PC-9 (cell line): ENCODE measurements around the gene HHAT. TPM values are rescaled to one million over a fixed set of nuclear protein-coding genes. Genes with fewer than 3 reads are reported as not detected.

ENCODE experiments used
- BruUV-seq: library from RNA; stranded (reverse); fragments of 400-500 nt; replicated peaks from 2 replicates; lab custom pipeline; 2021; lab: Mats Ljungman, UMichigan
- CTCF ChIA-PET: fragments of 300-600 bp; sonication (Branson Sonifier 250); formaldehyde crosslinking; loops from one replicate; lab custom pipeline; 2022; ENCODE audit warnings: antibody characterized with exemption; lab: Charles Lee
- POLR2A ChIA-PET: fragments of 300-600 bp; sonication (Branson Sonifier 250); formaldehyde crosslinking; loops from one replicate; lab custom pipeline; 2022; ENCODE audit warnings: antibody characterized with exemption; ENCODE audit not compliant: unreplicated experiment; lab: Charles Lee
- DNase-seq, 2 experiments: peaks; one replicate each; pipeline versions ENCODE4 v3.0.0 to v3.0.0-alpha.2; 2015 to 2022; ENCODE audit warnings: mixed read lengths in 1 of 2
- H2AFZ ChIP-seq: fragments of 200-600 bp; sonication (generic); 2 replicates; pipeline ENCODE4 v1.8.1; 2017; ENCODE audit warnings: antibody characterized with exemption
- H3F3A ChIP-seq: fragments of 200-600 bp; sonication (generic); 2 replicates; pipeline ENCODE4 v1.8.1; 2017; ENCODE audit warnings: antibody characterized with exemption, mild to moderate bottlenecking, low read depth; ENCODE audit not compliant: insufficient read depth
- H3K27ac ChIP-seq: fragments of 200-600 bp; sonication (generic); 2 replicates; pipeline ENCODE4 v1.6.1; 2016; ENCODE audit warnings: mixed run types
- H3K27me3 ChIP-seq: fragments of 200-600 bp; sonication (generic); 2 replicates; pipeline ENCODE4 v1.6.1; 2016; ENCODE audit warnings: low read depth, mixed run types; ENCODE audit not compliant: insufficient read depth
- H3K36me3 ChIP-seq: fragments of 200-600 bp; sonication (generic); 2 replicates; pipeline ENCODE4 v1.6.1; 2016; ENCODE audit warnings: low read depth, mixed run types
- H3K4me1 ChIP-seq: fragments of 200-600 bp; sonication (generic); replicated peaks from 2 replicates; pipeline ENCODE4 v1.6.1; 2016; ENCODE audit warnings: mixed run types; ENCODE audit not compliant: insufficient read depth
- H3K4me2 ChIP-seq: fragments of 200-600 bp; sonication (generic); 2 replicates; pipeline ENCODE4 v1.6.1; 2017; ENCODE audit warnings: mixed run types
- H3K4me3 ChIP-seq: fragments of 200-600 bp; sonication (generic); 2 replicates; pipeline ENCODE4 v1.6.1; 2016; ENCODE audit warnings: mixed run types
- H3K79me2 ChIP-seq: fragments of 200-600 bp; sonication (generic); 2 replicates; pipeline ENCODE4 v1.6.1; 2017; ENCODE audit warnings: low read depth, mixed run types
- H3K9me2 ChIP-seq: fragments of 200-600 bp; sonication (generic); 2 replicates; pipeline ENCODE4 v1.8.1; 2017; ENCODE audit warnings: mild to moderate bottlenecking; ENCODE audit not compliant: insufficient read depth
- H3K9me3 ChIP-seq: fragments of 200-600 bp; sonication (generic); 2 replicates; pipeline ENCODE4 v1.8.1; 2016; ENCODE audit warnings: low read depth; ENCODE audit not compliant: insufficient read depth
- H4K20me1 ChIP-seq: fragments of 200-600 bp; sonication (generic); 2 replicates; pipeline ENCODE4 v1.8.1; 2017; ENCODE audit not compliant: insufficient read depth
- EZH2 ChIP-seq: fragments of 200-600 bp; sonication (generic); IDR thresholded peaks from 2 replicates; pipeline ENCODE4 v1.8.0; 2017; ENCODE audit warnings: antibody characterized with exemption, low read depth
- intact Hi-C: fragments of 100-400 bp; cut with micrococcal nuclease; formaldehyde crosslinking; loops from one replicate; pipeline ENCODE4 v1.10.0; 2022; ENCODE audit not compliant: unreplicated experiment
- total RNA-seq: library from RNA; stranded (reverse); gene quantifications from 2 replicates; pipeline ENCODE4 v1.2.3, GENCODE V29; 2021
- TF ChIP-seq, protein P1 (sequence below): fragments of 200-600 bp; sonication (generic); conservative IDR thresholded peaks from 2 replicates; pipeline ENCODE4 v1.6.1; 2017; ENCODE audit warnings: mixed run types, antibody characterized with exemption, mild to moderate bottlenecking, moderate library complexity

The HHAT gene
- total RNA-seq, 1 experiment from 2014 or later: 5.3 TPM

DNA sequence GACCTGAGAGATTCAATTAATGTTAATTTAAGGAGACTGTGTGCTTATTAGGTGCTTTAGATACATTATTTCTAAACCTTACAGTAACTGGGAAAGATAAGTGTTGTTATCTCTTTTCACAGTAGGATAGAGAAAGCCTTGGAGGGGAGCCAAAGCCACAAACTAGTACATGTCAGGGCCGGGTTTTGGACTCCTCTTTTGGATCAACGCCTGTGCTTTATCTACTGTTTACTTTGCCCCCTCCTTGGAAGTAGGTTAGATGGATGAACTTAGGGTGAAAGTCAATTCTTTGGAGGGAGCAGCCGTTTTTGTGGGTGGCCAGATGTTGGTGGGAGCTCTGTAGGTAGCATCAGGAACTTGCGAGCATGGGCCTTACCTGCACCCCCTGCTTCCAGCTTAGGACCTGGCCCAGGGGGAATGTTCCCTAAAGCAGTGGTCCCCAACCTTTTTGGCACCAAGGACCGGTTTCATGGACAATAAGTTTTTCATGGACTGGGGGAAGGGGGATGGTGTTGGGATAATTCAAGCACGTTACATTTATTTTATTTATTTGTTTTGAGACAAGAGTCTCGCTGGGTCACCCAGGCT, 1.7 kb downstream of the HHAT start:
- ChIA-PET CTCF (no interaction called here), POLR2A (no interaction called here)
- intact Hi-C loops: no loop called here
- peaks cover 18% of the 10 kb centered on the region; the same call in 1 of the 2 replicates for H3K4me1 ChIP-seq
- BruUV-seq: no TSS peak
- no peak overlapping the region for H3K27ac ChIP-seq
- DNase-seq: no peak
- no peaks in the 10 kb centered on the region for H3K36me3 ChIP-seq
- no peaks in the 10 kb centered on the region for H3K9me2 ChIP-seq
- no peaks in the 10 kb centered on the region for H3K9me3 ChIP-seq
- H3K27me3 ChIP-seq: no peaks in the 10 kb centered on the region
- H2AFZ ChIP-seq: peak overlapping the region; percentile 99; the same call in 1 of the 2 replicates
- H3K4me2 ChIP-seq: peak overlapping the region; percentile 99
- no peaks in the 10 kb centered on the region for H3K79me2 ChIP-seq
- TF ChIP-seq, protein P1, sequence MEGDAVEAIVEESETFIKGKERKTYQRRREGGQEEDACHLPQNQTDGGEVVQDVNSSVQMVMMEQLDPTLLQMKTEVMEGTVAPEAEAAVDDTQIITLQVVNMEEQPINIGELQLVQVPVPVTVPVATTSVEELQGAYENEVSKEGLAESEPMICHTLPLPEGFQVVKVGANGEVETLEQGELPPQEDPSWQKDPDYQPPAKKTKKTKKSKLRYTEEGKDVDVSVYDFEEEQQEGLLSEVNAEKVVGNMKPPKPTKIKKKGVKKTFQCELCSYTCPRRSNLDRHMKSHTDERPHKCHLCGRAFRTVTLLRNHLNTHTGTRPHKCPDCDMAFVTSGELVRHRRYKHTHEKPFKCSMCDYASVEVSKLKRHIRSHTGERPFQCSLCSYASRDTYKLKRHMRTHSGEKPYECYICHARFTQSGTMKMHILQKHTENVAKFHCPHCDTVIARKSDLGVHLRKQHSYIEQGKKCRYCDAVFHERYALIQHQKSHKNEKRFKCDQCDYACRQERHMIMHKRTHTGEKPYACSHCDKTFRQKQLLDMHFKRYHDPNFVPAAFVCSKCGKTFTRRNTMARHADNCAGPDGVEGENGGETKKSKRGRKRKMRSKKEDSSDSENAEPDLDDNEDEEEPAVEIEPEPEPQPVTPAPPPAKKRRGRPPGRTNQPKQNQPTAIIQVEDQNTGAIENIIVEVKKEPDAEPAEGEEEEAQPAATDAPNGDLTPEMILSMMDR: no peak
- TF ChIP-seq EZH2: no peak
- no peaks in the 10 kb centered on the region for H4K20me1 ChIP-seq
- H3K4me3 ChIP-seq: 0 out of 2 replicates have a peak overlapping the region, but pooled peaks have one; percentile 95
- H3F3A ChIP-seq: peaks cover 17% of the 10 kb centered on the region; the same call in 1 of the 2 replicates

DNA sequence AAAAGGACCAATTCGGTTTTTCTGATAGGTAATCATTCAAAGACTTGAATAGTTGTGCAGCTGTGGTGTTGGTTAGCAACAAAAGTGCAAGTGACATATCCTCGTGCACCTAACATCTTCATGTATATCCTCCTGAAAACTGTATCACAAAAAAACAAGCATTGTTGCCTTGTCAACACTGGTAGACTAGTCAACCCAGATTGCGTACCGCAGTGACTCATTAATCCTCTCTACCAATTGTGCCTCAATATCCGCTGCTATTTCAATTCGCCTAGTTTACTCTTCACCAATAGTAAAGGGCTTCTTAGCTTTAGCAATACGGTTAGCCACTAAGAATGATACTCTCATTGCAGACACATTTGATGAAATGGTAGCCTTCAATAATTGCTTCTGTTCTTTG, 3.5 kb downstream of the HHAT start:
- Histone ChIP-seq H3K4me2 (no peak overlapping the region), H3F3A (peaks cover 17% of the 10 kb centered on the region; the same call in 1 of the 2 replicates), H3K9me2 (no peaks in the 10 kb centered on the region), H3K79me2 (no peaks in the 10 kb centered on the region), H2AFZ (no peak overlapping the region), H3K4me1 (peaks cover 18% of the 10 kb centered on the region; the same call in 1 of the 2 replicates), H3K27me3 (no peaks in the 10 kb centered on the region), H3K9me3 (no peaks in the 10 kb centered on the region), H3K27ac (no peak overlapping the region), H3K36me3 (no peaks in the 10 kb centered on the region), H4K20me1 (no peaks in the 10 kb centered on the region), H3K4me3 (no peak overlapping the region)
- POLR2A ChIA-PET: no interaction called here
- TF ChIP-seq EZH2: no peak
- intact Hi-C loops: no loop called here
- CTCF ChIA-PET: interaction anchor here (0.9 kb wide), 1 partner anchor 42 kb away, joined by 4 read pairs; no protein-coding TSS in a partner anchor
- BruUV-seq: no TSS peak
- no peak for DNase-seq

DNA sequence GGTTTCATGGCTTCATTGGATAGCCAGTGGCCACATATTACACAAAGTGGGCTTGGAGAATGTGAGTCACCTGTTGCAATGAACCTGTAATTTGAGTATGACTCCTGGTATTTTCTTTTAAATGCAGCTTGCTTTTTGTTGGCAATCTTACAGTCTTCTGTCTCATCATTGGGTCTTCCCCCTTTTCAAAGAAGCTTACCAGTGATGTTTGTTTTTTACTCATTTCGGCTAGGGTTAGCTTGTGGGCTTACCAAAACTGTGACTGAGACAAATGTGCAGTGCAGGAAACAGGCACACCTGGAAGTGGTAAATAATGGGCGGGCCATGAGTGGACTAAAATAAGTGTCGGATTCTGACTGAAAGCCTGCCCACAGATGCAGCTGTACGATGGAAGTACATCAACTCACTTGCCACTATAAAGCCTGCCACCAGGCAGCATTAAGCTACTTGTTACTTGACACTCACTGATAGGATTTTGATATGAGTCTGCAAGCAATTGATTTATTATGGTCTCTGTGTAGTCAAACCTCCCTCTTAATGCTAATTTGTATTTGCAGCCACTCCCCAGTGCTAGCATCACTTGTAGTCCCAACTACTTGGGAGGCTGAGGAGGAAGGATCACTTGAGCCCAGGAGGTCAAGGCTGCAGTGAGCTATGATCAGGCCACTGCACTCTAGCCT, 4.2 kb downstream of the HHAT start:
- intact Hi-C loops: no loop called here
- Histone ChIP-seq H3K27me3 (no peaks in the 10 kb centered on the region), H3K4me1 (peaks cover 18% of the 10 kb centered on the region; the same call in 1 of the 2 replicates), H2AFZ (no peak overlapping the region), H3K9me2 (no peaks in the 10 kb centered on the region), H3K36me3 (no peaks in the 10 kb centered on the region), H3K4me3 (no peak overlapping the region), H3K79me2 (no peaks in the 10 kb centered on the region), H3K9me3 (no peaks in the 10 kb centered on the region), H3K4me2 (no peak overlapping the region), H4K20me1 (no peaks in the 10 kb centered on the region), H3F3A (peaks cover 17% of the 10 kb centered on the region; the same call in 1 of the 2 replicates), H3K27ac (no peak overlapping the region)
- TF ChIP-seq, protein P1: no peak
- TF ChIP-seq EZH2: no peak
- no peak for DNase-seq
- CTCF ChIA-PET: interaction anchor here (0.9 kb wide), 1 partner anchor 41 kb away, joined by 4 read pairs; no protein-coding TSS in a partner anchor
- POLR2A ChIA-PET: no interaction called here
- no TSS peak for BruUV-seq
